Spleen (tissue), 13 donors: ENCODE measurements around the gene CASP8. TPM values are rescaled to one million over a fixed set of nuclear protein-coding genes. Genes with fewer than 3 reads are reported as not detected.

Experiments
- DNase-seq: peaks from one replicate; pipeline ENCODE4 v3.0.0-alpha.2; 2020
- H3K27ac ChIP-seq, 8 donors: fragments of 200-600 bp; sonication (generic) in 7 of 8; 1 replicate in 4 of 8; 2 replicates in 4 of 8; pipeline versions ENCODE4 v1.5.0 to v1.8.0; 2016 to 2021; ENCODE audit warnings: inconsistent platforms in 4 of 8, mild to moderate bottlenecking in 4 of 8, moderate library complexity in 1 of 8
- H3K27me3 ChIP-seq, 7 donors: fragments of 200-600 bp; sonication (generic) in 6 of 7; replicated peaks in 1 of 7; 1 replicate in 4 of 7; 2 replicates in 3 of 7; pipeline versions ENCODE4 v1.5.0 to v1.8.0; 2016 to 2021; ENCODE audit warnings: inconsistent platforms in 3 of 7, mild to moderate bottlenecking in 1 of 7
- H3K36me3 ChIP-seq, 6 donors: fragments of 200-600 bp; sonication (generic) in 5 of 6; 1 replicate in 4 of 6; 2 replicates in 2 of 6; pipeline versions ENCODE4 v1.5.0 to v1.8.0; 2016 to 2021; ENCODE audit warnings: inconsistent platforms in 2 of 6
- H3K4me1 ChIP-seq, 6 donors: fragments of 200-600 bp; sonication (generic) in 5 of 6; 1 replicate in 3 of 6; 2 replicates in 3 of 6; pipeline versions ENCODE4 v1.5.0 to v1.8.0; 2016 to 2021; ENCODE audit warnings: inconsistent platforms in 3 of 6
- H3K4me3 ChIP-seq, 8 donors: fragments of 200-600 bp; sonication (generic) in 7 of 8; 1 replicate in 4 of 8; 2 replicates in 4 of 8; pipeline versions ENCODE4 v1.5.0 to v1.8.0; 2016 to 2021; ENCODE audit warnings: inconsistent platforms in 4 of 8, mild to moderate bottlenecking in 4 of 8, moderate library complexity in 2 of 8
- H3K9me3 ChIP-seq, 8 donors: fragments of 200-600 bp; sonication (generic) in 7 of 8; 1 replicate in 4 of 8; 2 replicates in 4 of 8; pipeline versions ENCODE4 v1.5.0 to v1.8.0; 2016 to 2021; ENCODE audit warnings: inconsistent platforms in 4 of 8
- CTCF ChIP-seq, 11 experiments: fragments of 200-600 bp in 7 of 11; fragments of 450-650 bp in 4 of 11; sonication (generic) in 4 of 11; IDR thresholded peaks in 8 of 11; conservative IDR thresholded peaks in 3 of 11; 1 replicate in 7 of 11; 2 replicates in 4 of 11; pipeline versions ENCODE4 v1.4.0 to v1.8.0; 2016 to 2021; ENCODE audit warnings: antibody characterized with exemption in 11 of 11, inconsistent platforms in 4 of 11, mild to moderate bottlenecking in 1 of 11
- POLR2A ChIP-seq, 3 donors: fragments of 450-650 bp; IDR thresholded peaks; one replicate each; pipeline ENCODE4 v1.5.1; 2017; ENCODE audit warnings: antibody characterized with exemption in 3 of 3, mild to moderate bottlenecking in 1 of 3
- POLR2AphosphoS5 ChIP-seq, 3 donors: sonication (generic); formaldehyde crosslinking; IDR thresholded peaks; one replicate each; pipeline ENCODE4 v1.5.1; 2017; ENCODE audit warnings: antibody characterized with exemption in 3 of 3
- WGBS, 5 donors: extraction: QIAGEN DNeasy Blood & Tissue Kit in 3 of 5; methylation state at CpG; one replicate each; pipeline versions ENCODE4 v1.1.5 to v1.1.7; 2013 to 2018; 5-methylcytosine and 5-hydroxymethylcytosine counted together
- intact Hi-C: fragments of 100-400 bp; cut with DNase I; formaldehyde crosslinking; loops from one replicate; pipeline ENCODE4 v1.15.0; 2023; ENCODE audit warnings: low total_unique reads
- long read RNA-seq, 2 donors: transcript quantifications; one replicate each; lab custom pipeline, GENCODE V29; 2026
- polyA plus RNA-seq, 3 donors: library from polyadenylated mRNA; stranded (reverse); fragments of 200-250 nt; gene quantifications; one replicate each; pipeline ENCODE4 v1.2.1, GENCODE V29; 2013
- total RNA-seq, 7 donors: library from RNA; depleted of rRNA in 3 of 7; stranded (reverse); fragments of >200 nt in 3 of 7; fragmentation: NEBNext Ultra II Directional in 4 of 7; extraction: Animal tissue kit (Norgen Biotek cat#: 25700) in 4 of 7; gene quantifications; one replicate each; pipeline versions ENCODE4 v1.1.0 to v1.2.1, GENCODE V29; 2016 to 2021
- donor health status: healthy with polysubstance abuse.
- donor health status: DM: no; HTN: no; CAD: no; lungs with moderate emphysema.
- donor health status: DM: no; HTN: no; CAD: no.
- donor health status: Bipolar disorder and iron deficiency.
- donor health status: healthy.
- donor health status: DM: no; HTN: no; CAD: no.
- donor health status: DM: yes; HTN: yes; CAD: no.

Gene CASP8
- total RNA-seq (100 to 1,000 TPM in 1 of 7 donors, 10 to 100 TPM in 6; 67.1 to 100 (median 91.8) TPM), polyA plus RNA-seq (10 to 100 TPM; 20.3 to 41.9 (median 29.3) TPM)
- long read RNA-seq, donor 1: 0 reads
- long read RNA-seq, donor 2, partial matches to known transcripts: 0 of 1 reads
- long read RNA-seq, donor 2, other reads (novel, unspliced or antisense): 0 of 1 reads

GRCh38 chr2:201260302-201260800 is at the start of gene CASP8:
TSS of gene CASP8 (plus strand) at chr2:201260536. CDS start at chr2:201266487, 5,951 bp downstream.
- no peaks in the 10 kb centered on the region for H3K27me3 ChIP-seq
- peak in 2 of 3 donors; percentile 71 to 97 for TF ChIP-seq POLR2AphosphoS5 (IDR thresholded peaks at IDR 0.05)
- TF ChIP-seq POLR2A (IDR thresholded peaks at IDR 0.05): peak in 2 of 3 donors; percentile 82 to 83
- TF ChIP-seq CTCF (IDR thresholded peaks at IDR 0.05 in 8 of 11, conservative IDR thresholded peaks at IDR 0.05 in 3 of 11): peak in 2 of 11 experiments; percentile 7 to 16
- peak within 1 kb of the TSS; percentile 79 to 97 (median 94) for H3K27ac ChIP-seq
- H3K4me3 ChIP-seq: peak within 1 kb of the TSS; percentile 35 to 76 (median 52)
- no peaks in the 10 kb centered on the region for H3K9me3 ChIP-seq
- DNase-seq: peak; percentile 88
- intact Hi-C loops: no loop called here
- 9 to 23% (median 14%) methylated on average over 10 of the region's 10 CpGs for WGBS, 5 donors
- H3K4me1 ChIP-seq: peaks cover 42 to 100% (median 92%) of the 10 kb centered on the region in 6 donors
- peaks cover 0 to 1% (median 0%) of the 10 kb centered on the region in 6 donors for H3K36me3 ChIP-seq

GRCh38 chr2:201215963-201216362 is 44.4 kb upstream of the CASP8 start:
- no peak for DNase-seq
- intact Hi-C loops: no loop called here
- Histone ChIP-seq H3K9me3 (no peaks in the 10 kb centered on the region), H3K27me3 (no peaks in the 10 kb centered on the region), H3K4me3 (no peak overlapping the region), H3K36me3 (peaks cover 0 to 53% (median 30%) of the 10 kb centered on the region in 6 donors), H3K27ac (no peak overlapping the region), H3K4me1 (peaks cover 0 to 41% (median 22%) of the 10 kb centered on the region in 6 donors)
- TF ChIP-seq CTCF (IDR thresholded peaks at IDR 0.05 in 8 of 11, conservative IDR thresholded peaks at IDR 0.05 in 3 of 11) (no peak), POLR2AphosphoS5 (IDR thresholded peaks at IDR 0.05) (no peak), POLR2A (IDR thresholded peaks at IDR 0.05) (no peak)
- 92 to 98% (median 96%) methylated on average over 4 of the region's 4 CpGs for WGBS, 5 donors

GRCh38 chr2:201216918-201217317 is 43.4 kb upstream of the CASP8 start:
- peak overlapping the region in 1 of 8 donors; percentile 2 for H3K27ac ChIP-seq
- TF ChIP-seq CTCF (IDR thresholded peaks at IDR 0.05 in 8 of 11, conservative IDR thresholded peaks at IDR 0.05 in 3 of 11) (no peak), POLR2AphosphoS5 (IDR thresholded peaks at IDR 0.05) (no peak)
- no peaks in the 10 kb centered on the region for H3K9me3 ChIP-seq
- peaks cover 0 to 56% (median 30%) of the 10 kb centered on the region in 6 donors for H3K36me3 ChIP-seq
- H3K4me1 ChIP-seq: peaks cover 0 to 43% (median 23%) of the 10 kb centered on the region in 6 donors
- DNase-seq: no peak
- 58 to 90% (median 74%) methylated on average over 1 of the region's 1 CpG for WGBS, 5 donors
- intact Hi-C loops: no loop called here
- H3K27me3 ChIP-seq: no peaks in the 10 kb centered on the region
- H3K4me3 ChIP-seq: no peak overlapping the region

- Histone ChIP-seq H3K27ac (peak overlapping the region in 3 of 8 donors; percentile 5 to 72 (median 70)), H3K9me3 (no peaks in the 10 kb centered on the region), H3K27me3 (no peaks in the 10 kb centered on the region), H3K36me3 (peaks cover 0 to 57% (median 30%) of the 10 kb centered on the region in 6 donors), H3K4me3 (no peak overlapping the region), H3K4me1 (peaks cover 0 to 46% (median 27%) of the 10 kb centered on the region in 6 donors)
- WGBS, 5 donors: 92 to 97% (median 95%) methylated on average over 6 of the region's 6 CpGs
- DNase-seq: no peak
- intact Hi-C loops: no loop called here
- TF ChIP-seq POLR2AphosphoS5 (IDR thresholded peaks at IDR 0.05) (no peak), CTCF (IDR thresholded peaks at IDR 0.05 in 8 of 11, conservative IDR thresholded peaks at IDR 0.05 in 3 of 11) (no peak), POLR2A (IDR thresholded peaks at IDR 0.05) (no peak)
These were observed 41.6 kb upstream of the CASP8 start for GRCh38 chr2:201218780-201219179.
